Stimulated activated CD8-positive, alpha-beta memory T cell treated with anti-CD3 and anti-CD28 coated beads, Interleukin-12 subunit alpha, Interleukin-12 subunit beta, amount 100 ng/mL, for 4 hours (primary cell): Measurements from ENCODE around the gene PANK2.
"Not testable (repeated sequence)": the region's sequence is repeated elsewhere in the genome, so short reads cannot be mapped to it uniquely, and the experiment has no call there.

ENCODE experiments used
- DNase-seq: peaks from one replicate; pipeline ENCODE4 v3.0.0-alpha.2; 2020; ENCODE audit warnings: low read depth

PANK2 gene

GRCh38 chr20:3927486-3928291, 38.5 kb downstream of the PANK2 start:
- no peak for DNase-seq

GRCh38 chr20:3929713-3930060, 40.5 kb downstream of the PANK2 start:
- DNase-seq: no peak

GRCh38 chr20:3930265-3931206, 41.3 kb downstream of the PANK2 start:
- no peak for DNase-seq

DNA sequence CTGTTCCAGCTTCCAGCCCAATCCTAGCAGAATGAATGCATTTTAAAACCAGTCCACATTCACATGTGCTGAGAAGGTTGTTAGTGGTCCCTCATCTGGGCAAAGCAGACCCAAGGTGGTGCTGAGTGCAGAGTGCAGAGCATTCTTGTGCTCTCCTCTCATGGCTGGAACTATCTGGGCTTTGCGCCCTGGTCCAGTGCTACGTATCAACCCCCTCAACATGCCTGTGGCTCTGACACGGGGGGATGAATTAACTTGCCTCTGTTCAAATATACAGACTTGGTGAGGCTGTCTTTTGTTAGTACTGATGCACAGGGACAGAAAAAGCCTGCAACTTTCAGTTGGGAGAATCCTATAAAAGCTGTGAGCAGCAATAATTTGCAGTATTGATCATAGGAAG, 42.5 kb downstream of the PANK2 start:
- DNase-seq: no peak

GRCh38 chr20:3932277-3932676, 43.1 kb downstream of the PANK2 start:
- DNase-seq: no peak

DNA sequence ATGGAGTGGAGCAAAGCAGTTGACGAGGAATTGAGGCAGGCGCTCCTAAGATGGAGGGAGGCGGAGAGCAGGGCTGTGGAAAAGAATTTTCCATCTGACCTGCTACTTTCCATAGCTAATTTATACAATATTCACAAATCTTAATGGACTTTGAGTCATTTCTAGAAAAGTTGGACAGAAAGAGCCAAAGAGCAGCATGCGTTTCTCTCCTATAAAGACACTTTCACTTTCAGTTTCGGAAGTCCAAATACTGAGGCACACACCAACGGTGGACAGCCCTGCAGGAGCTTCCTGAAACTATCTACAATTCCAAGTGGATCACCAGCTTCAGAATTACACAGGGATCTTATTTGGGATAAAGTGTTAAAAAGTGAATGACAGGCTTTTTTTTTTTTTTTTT, 43.5 kb downstream of the PANK2 start:
- no peak for DNase-seq

GRCh38 chr20:3933218-3933617, 44.0 kb downstream of the PANK2 start:
- DNase-seq: no peak

DNA sequence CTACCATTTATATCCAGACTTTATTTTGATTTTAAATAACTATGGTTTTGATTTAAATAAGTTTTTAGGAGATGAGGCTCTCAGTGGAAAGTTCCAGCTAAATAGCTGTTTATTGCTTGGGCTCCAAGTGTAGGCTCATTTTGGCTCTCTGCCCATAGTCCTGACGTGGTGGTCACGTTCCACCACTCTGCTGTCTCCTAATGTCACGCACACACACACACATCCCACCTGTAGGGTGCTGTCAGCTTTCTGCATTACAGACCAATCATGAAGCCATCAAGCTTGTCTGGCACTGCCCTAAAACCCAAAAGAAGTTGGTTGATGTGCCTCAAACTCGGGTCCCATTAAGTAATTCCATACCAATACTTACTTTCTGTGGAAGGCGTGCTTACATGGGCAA, 45.4 kb downstream of the PANK2 start:
- no peak for DNase-seq

- no peak for DNase-seq
Observed at GRCh38 chr20:3935295-3935955, 46.2 kb downstream of the PANK2 start.

- DNase-seq: no peak
Observed at GRCh38 chr20:3935956-3936340, 46.8 kb downstream of the PANK2 start.

DNA sequence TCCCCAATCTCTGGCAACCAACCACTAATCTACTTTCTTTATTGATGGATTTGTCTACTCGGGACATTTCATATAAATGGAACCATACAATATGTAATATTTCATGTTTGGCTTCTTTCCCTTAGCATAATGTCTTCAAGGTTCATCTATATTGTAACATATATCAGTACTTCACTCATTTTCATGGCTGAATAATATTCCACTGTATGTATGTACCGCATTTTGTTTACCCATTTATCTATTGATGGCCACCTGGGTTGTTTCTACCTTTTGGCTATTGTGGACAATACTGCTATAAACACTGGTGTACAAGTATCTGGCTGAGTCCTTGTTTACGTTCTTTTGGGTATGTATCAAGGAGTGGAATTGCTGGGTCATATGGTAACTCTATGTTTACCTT, 48.4 kb downstream of the PANK2 start:
- DNase-seq: no peak

DNA sequence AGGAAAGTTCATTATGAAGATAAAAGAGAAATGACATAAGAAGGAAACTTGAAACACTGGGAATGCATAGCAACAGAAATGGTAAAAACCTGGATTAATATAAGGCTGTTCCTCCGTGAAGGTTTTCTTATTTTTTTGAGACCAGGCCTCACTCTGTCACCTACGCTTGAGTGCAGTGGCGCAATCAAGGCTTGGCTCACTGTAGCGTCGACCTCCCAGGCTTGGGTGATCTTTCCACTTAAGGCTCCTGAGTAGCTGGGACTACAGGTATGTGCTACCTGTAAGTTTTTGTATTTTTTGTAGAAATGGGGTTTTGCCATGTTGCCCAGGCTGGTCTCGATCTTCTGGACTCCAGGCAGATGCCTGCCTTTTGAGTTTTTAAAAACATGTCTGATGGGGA, 51.7 kb downstream of the PANK2 start:
- no peak for DNase-seq

DNA sequence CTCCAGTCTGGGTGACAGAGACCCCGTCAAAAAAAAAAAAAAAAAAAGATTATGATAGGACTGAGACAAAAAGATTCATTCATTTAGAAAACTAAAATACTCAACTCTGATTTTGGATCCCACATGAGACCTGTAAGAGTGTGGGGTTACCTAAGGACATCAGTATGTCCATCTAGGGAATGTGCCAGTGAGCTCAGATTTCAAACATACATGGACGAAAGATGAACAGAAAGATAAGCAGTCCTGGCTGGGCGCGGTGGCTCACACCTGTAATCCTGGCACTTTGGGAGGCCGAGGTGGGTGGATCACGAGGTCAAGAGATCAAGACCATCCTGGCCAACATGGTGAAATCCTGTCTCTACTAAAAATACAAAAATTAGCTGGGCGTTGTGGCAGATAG, 57.5 kb downstream of the PANK2 start:
- DNase-seq: not testable (repeated sequence)

GRCh38 chr20:3964719-3965118, 75.5 kb downstream of the PANK2 start:
- DNase-seq: no peak

DNA sequence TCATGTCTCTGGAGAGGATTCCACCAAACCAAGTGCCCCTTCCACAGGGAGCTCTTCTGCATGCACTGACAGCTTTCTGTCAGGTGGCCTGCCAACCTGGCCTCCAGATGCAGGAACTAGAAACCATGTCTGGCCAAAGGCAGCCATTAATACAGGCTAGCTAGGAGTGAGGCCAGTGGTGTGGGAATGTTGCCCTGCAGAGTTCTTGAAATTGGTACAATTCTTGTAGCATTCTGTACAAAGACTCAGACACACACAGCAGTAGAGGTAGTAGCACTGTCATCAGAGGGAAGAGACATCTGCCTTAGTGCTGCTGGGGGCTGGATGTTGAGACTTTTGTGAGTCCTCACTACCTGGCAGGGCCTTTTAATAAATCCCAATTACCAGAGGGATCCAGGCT, 77.4 kb downstream of the PANK2 start:
- DNase-seq: no peak

GRCh38 chr20:3970016-3970415, 80.8 kb downstream of the PANK2 start:
- no peak for DNase-seq

DNA sequence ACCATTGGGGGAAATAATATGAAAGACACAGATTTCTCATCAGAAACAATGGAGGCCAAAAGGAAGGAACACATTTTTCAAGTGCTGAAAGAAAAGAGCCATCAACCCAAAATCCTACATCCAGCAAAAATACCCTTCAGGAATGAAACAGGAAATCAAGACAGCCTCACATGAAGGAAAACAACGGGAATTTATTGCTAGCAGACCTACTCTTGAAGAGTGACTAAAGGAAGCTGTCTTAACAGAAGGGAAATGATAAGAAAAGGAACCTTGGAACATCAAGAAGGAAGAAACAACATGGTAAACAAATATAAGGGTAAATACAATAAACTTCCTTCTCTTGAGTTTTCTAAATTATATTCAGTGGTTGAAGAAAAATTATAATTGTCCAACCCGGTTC, 82.0 kb downstream of the PANK2 start:
- DNase-seq: no peak

GRCh38 chr20:3972161-3972560, 83.0 kb downstream of the PANK2 start:
- DNase-seq: no peak

GRCh38 chr20:3972631-3973030, 83.4 kb downstream of the PANK2 start:
- DNase-seq: not testable (repeated sequence)

- no peak for DNase-seq
Observed at GRCh38 chr20:3973705-3974104, 84.5 kb downstream of the PANK2 start.

- DNase-seq: no peak
Observed at GRCh38 chr20:3976511-3976910, 87.3 kb downstream of the PANK2 start.
